ENCODE measurements around the gene MRGPRD.

MRGPRD gene

DNA sequence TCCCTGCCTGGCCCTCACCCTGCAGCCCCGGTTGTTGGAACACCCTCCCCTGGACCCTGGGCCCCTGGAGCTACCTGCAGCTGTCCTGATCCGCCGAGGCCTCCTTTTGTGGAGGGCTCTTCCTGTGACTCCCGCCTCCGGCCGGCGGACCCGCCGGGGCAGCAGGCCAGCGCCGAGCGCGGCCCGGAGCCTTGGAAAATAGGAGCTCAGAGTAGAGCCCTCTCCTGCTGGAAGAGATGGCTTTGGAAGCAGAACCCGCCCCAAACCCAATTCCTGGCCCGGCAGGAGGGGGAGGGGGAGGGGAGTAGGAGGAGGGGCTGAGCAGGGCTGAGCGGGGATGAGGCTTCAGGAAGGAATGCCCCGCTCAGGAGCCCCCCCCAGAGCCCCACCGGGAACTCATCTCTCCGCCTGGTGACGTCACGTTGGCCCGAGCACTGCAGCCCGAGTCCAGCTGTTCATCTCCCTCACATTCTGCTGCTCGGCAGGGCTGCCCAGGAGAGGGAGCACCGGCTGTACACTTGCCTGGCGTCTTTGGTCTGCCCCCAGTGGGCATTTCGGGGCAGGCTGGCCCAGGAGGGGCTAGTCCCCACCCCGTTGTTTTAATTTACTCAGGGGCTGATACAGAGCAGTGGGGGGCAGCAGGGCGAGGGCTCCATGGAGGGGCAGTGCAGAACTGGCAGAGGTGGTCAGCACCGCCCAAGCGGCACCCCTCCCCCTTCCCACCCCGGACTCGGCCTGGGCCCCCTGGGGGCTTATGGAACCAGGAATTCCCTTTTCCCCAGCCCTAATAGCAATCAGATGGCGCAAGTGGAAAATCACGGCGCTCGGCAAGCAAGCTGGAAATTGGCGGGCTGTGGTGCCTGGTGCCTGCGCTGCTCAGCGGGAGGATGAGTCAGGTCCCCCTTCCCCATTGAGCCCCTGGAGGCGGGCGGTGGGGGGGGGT lies 32.5 kb upstream of the MRGPRD start, which contains the start of gene MRGPRF:
TSS of gene MRGPRF (minus strand) at position 238 of the 943 bp plus-strand sequence. CDS start 3,345 bp downstream, outside the sequence.
- peak within 1 kb of the TSS in 3 of 5 donors; percentile 47 to 63 (median 58) for H3K9ac ChIP-seq (ENCODE audit: low read length in 5 of 5)

DNA sequence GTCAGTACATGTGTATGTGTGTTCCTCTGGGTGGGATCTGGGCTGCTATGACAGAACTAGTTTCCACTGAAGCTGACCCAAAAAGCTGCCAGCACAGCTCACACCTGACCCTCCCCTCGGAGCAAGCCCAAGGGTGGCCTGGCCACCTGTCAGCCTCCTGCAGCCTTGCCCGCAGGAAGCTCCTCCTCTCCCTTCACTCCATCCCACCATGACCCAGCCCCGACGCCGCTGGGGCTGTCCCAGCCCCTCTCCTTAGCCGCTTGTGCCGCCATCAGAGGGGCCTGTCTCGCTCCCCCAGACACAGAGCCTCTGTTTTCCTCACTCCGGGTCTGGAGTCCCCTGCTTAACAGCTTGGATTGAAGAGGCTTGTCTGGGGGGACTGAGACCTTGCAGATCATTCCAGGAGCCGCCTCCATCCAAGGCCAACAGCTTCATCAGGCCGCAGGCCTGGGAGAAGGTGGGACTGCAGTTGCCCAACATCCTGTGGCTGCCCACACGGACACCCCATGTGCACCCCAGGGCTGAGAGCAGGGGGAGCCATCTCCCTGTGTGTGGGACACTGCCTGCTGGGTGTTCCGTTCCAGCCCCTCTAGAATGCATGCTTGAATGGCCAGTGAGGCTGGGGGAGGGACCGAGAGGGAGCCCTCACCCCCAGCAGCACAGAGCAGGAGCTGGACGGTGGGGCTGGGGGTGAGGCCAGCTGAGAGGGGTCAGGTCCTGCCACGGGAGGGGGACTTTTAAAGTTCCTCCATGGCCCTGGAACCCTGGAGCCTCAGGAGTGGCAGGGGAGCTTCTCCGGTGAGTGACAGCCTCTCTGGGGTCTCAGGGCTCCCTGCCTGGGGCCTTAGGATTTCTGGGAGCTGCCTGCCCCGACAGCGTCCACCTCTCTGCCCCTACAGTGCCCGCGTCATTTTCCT lies 31.6 kb upstream of the MRGPRD start:
- Histone ChIP-seq H3K27me3 (ENCODE audit: control insufficient read depth in 5 of 5, insufficient read depth in 4 of 5, low read length in 5 of 5) (peaks cover 3 to 56% (median 7%) of the 10 kb centered on the region in 5 donors), H3K36me3 (ENCODE audit: control insufficient read depth in 5 of 5, insufficient read depth in 5 of 5, low read length in 5 of 5) (no peaks in the 10 kb centered on the region), H3K4me1 (ENCODE audit: control insufficient read depth in 5 of 5, insufficient read depth in 5 of 5, low read length in 5 of 5) (peaks cover 8 to 75% (median 70%) of the 10 kb centered on the region in 5 donors), H3K4me3 (ENCODE audit: low read depth in 1 of 5, low read length in 5 of 5) (peak overlapping the region; percentile 30 to 69 (median 63)), H3K27ac (ENCODE audit: low read depth, low read length) (peak overlapping the region; percentile 60), H3K9ac (ENCODE audit: low read length in 5 of 5) (peak overlapping the region in 3 of 5 donors; percentile 47 to 63 (median 58)), H3K9me3 (ENCODE audit: control insufficient read depth in 5 of 5, low read length in 5 of 5) (no peaks in the 10 kb centered on the region)

More for the DNA sequence above, 32.5 kb upstream of the MRGPRD start, which contains the start of gene MRGPRF:
- Histone ChIP-seq H3K4me1 (ENCODE audit: control insufficient read depth in 5 of 5, insufficient read depth in 5 of 5, low read length in 5 of 5) (peaks cover 6 to 66% (median 60%) of the 10 kb centered on the region in 5 donors), H3K27me3 (ENCODE audit: control insufficient read depth in 5 of 5, insufficient read depth in 4 of 5, low read length in 5 of 5) (peaks cover 3 to 56% (median 7%) of the 10 kb centered on the region in 5 donors), H3K4me3 (ENCODE audit: low read depth in 1 of 5, low read length in 5 of 5) (peak within 1 kb of the TSS in 4 of 5 donors; percentile 30 to 69 (median 64)), H3K36me3 (ENCODE audit: control insufficient read depth in 5 of 5, insufficient read depth in 5 of 5, low read length in 5 of 5) (no peaks in the 10 kb centered on the region), H3K9me3 (ENCODE audit: control insufficient read depth in 5 of 5, low read length in 5 of 5) (no peaks in the 10 kb centered on the region), H3K27ac (ENCODE audit: low read depth, low read length) (peak within 1 kb of the TSS; percentile 60)

DNA sequence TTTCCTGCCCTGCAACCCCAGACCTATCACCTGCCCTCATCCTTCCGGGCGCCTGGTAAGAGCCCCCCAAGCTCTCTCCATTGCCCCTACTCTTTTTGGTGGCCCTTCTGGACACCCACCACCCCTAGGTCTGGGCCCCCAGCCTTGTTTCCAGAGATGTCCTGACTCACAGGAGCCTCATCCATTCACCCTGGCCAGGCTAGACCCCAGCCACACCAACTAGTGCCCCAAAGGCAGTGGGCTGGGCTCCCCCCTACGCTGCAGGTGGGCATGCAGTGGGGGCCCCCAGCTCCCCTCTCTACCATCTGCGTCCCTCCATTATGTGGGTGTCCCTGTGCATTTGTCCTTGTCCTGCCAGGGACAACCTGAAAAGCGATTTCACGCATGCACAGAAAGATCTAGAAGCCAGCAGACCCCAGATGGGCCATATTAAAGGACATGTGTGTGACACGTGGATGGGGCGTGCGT lies 30.9 kb upstream of the MRGPRD start:
- peak overlapping the region; percentile 60 for H3K27ac ChIP-seq (ENCODE audit: low read depth, low read length)
- peak overlapping the region in 3 of 5 donors; percentile 47 to 66 (median 58) for H3K9ac ChIP-seq (ENCODE audit: low read length in 5 of 5)
- H3K36me3 ChIP-seq (ENCODE audit: control insufficient read depth in 5 of 5, insufficient read depth in 5 of 5, low read length in 5 of 5), result no peaks in the 10 kb centered on the region
- peak overlapping the region; percentile 43 to 69 (median 63) for H3K4me3 ChIP-seq (ENCODE audit: low read depth in 1 of 5, low read length in 5 of 5)
- no peaks in the 10 kb centered on the region for H3K9me3 ChIP-seq (ENCODE audit: control insufficient read depth in 5 of 5, low read length in 5 of 5)
- H3K27me3 ChIP-seq (ENCODE audit: control insufficient read depth in 5 of 5, insufficient read depth in 4 of 5, low read length in 5 of 5), result peaks cover 3 to 56% (median 7%) of the 10 kb centered on the region in 5 donors
- peaks cover 8 to 80% (median 72%) of the 10 kb centered on the region in 5 donors for H3K4me1 ChIP-seq (ENCODE audit: control insufficient read depth in 5 of 5, insufficient read depth in 5 of 5, low read length in 5 of 5)

DNA sequence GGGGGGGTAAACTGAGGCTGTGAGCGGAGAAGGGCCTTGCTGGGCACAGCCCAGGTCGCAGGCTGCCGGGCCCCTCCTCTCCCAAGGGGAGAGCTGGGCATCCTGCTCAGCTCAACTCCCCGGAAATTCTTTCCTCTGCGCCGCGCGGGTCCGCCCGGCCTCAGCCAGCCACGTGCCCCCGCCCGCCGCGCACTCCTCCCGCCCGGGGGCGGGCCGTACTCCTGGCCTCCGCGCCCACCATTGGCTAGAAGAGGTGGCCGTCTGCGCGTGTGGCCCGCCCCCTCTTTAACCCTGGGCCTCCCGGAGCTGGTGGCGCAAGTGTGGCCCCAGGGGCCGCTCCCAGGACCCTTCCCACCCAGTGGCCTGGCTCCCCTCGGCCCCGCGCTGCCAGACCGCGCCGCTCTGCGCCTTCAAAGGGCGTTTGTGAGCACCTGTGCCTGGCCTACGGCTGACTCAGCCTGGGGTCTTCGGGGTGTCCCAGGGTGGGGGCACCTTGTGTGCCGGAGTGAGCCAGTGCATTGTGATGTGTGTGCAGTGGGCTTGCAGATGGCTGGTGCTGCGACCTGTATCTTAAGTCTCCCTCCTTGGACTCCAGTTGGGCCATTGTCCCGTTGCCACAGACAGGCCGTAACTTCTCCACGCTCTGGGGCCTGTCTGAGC lies 30.3 kb upstream of the MRGPRD start:
- peak overlapping the region; percentile 49 to 69 (median 63) for H3K4me3 ChIP-seq (ENCODE audit: low read depth in 1 of 5, low read length in 5 of 5)
- H3K4me1 ChIP-seq (ENCODE audit: control insufficient read depth in 5 of 5, insufficient read depth in 5 of 5, low read length in 5 of 5), result peaks cover 8 to 80% (median 72%) of the 10 kb centered on the region in 5 donors
- peaks cover 3 to 53% (median 7%) of the 10 kb centered on the region in 5 donors for H3K27me3 ChIP-seq (ENCODE audit: control insufficient read depth in 5 of 5, insufficient read depth in 4 of 5, low read length in 5 of 5)
- H3K9me3 ChIP-seq (ENCODE audit: control insufficient read depth in 5 of 5, low read length in 5 of 5), result no peaks in the 10 kb centered on the region
- no peaks in the 10 kb centered on the region for H3K36me3 ChIP-seq (ENCODE audit: control insufficient read depth in 5 of 5, insufficient read depth in 5 of 5, low read length in 5 of 5)
- peak overlapping the region in 2 of 5 donors; percentile 51 to 66 for H3K9ac ChIP-seq (ENCODE audit: low read length in 5 of 5)
- peak overlapping the region; percentile 60 for H3K27ac ChIP-seq (ENCODE audit: low read depth, low read length)

DNA sequence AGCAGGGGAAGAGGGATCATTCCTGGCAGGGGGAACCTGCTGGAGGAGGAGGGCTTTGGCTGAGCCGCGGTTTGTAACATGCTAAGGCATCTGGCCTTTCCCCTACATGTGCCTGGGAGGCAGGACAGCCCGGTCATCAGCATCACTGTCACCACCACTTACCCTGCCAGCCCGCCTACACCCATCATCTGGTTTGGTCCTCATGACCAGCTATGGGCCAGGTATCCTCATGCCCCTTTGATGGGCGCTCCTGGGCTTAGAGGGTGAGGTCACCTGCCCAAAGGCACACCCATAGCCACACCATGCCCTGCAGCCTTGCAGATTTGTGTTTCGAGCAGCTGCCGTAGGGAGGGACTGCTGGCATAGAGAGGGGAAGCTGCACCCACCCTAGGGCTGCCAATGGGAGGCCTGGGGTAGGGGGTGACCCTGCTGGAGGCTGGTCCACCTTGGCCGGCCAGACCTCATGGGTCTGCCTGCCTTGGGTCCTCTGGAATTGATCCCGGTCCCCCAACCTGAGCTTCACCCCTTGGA lies 29.6 kb upstream of the MRGPRD start:
- Histone ChIP-seq H3K9ac (ENCODE audit: low read length in 5 of 5) (peak overlapping the region in 3 of 5 donors; percentile 20 to 51 (median 23)), H3K36me3 (ENCODE audit: control insufficient read depth in 5 of 5, insufficient read depth in 5 of 5, low read length in 5 of 5) (peaks cover 0 to 7% (median 2%) of the 10 kb centered on the region in 5 donors), H3K9me3 (ENCODE audit: control insufficient read depth in 5 of 5, low read length in 5 of 5) (no peaks in the 10 kb centered on the region), H3K27me3 (ENCODE audit: control insufficient read depth in 5 of 5, insufficient read depth in 4 of 5, low read length in 5 of 5) (peaks cover 3 to 54% (median 7%) of the 10 kb centered on the region in 5 donors), H3K4me3 (ENCODE audit: low read depth in 1 of 5, low read length in 5 of 5) (peak overlapping the region; percentile 5 to 69 (median 63)), H3K27ac (ENCODE audit: low read depth, low read length) (peak overlapping the region; percentile 60), H3K4me1 (ENCODE audit: control insufficient read depth in 5 of 5, insufficient read depth in 5 of 5, low read length in 5 of 5) (peaks cover 8 to 80% (median 72%) of the 10 kb centered on the region in 5 donors)

DNA sequence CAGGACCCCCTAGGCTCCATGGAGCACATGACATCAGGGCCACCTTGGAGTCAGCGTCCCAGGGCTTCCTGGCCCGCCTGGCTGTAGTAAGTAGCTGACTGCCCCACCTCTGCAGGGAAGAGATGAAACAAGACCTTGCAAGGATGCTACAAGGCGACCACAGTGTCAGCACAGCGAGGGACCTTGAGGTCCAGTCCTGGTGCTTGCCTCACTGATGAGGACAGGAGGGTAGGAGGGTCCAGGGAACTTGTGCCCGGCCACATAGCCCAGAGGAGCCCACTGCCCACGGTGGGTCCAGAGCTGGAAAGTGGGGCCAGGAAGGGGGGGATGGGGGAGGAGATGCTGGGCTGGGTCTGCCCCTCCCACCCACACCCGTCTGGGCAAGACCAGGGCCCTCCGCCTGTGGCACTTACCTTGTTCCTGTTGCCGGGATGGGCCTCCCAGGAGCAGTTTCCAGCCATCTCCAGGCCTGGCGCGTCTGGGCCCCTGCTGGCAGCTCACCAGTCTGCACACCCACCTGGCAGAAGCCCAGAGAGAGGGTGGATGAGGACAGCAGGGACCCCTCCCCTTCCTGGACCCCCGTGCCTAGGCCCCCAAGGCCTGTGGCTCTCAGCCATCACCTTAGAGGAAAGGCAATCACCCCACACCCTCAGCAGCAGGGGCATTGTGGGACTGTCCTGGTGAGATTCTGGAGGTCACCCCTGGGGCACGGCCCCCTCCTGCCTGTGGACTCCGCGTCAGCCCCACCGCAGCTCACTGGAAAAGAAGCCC lies 28.8 kb upstream of the MRGPRD start:
- H3K27me3 ChIP-seq (ENCODE audit: control insufficient read depth in 5 of 5, insufficient read depth in 4 of 5, low read length in 5 of 5), result peaks cover 3 to 46% (median 7%) of the 10 kb centered on the region in 5 donors
- peak overlapping the region in 1 of 5 donors; percentile 69 for H3K4me3 ChIP-seq (ENCODE audit: low read depth in 1 of 5, low read length in 5 of 5)
- H3K27ac ChIP-seq (ENCODE audit: low read depth, low read length), result peak overlapping the region; percentile 60
- peak overlapping the region in 3 of 5 donors; percentile 6 to 23 (median 20) for H3K9ac ChIP-seq (ENCODE audit: low read length in 5 of 5)
- H3K4me1 ChIP-seq (ENCODE audit: control insufficient read depth in 5 of 5, insufficient read depth in 5 of 5, low read length in 5 of 5), result peaks cover 8 to 78% (median 68%) of the 10 kb centered on the region in 5 donors
- H3K9me3 ChIP-seq (ENCODE audit: control insufficient read depth in 5 of 5, low read length in 5 of 5), result no peaks in the 10 kb centered on the region
- peaks cover 0 to 15% (median 4%) of the 10 kb centered on the region in 5 donors for H3K36me3 ChIP-seq (ENCODE audit: control insufficient read depth in 5 of 5, insufficient read depth in 5 of 5, low read length in 5 of 5)

DNA sequence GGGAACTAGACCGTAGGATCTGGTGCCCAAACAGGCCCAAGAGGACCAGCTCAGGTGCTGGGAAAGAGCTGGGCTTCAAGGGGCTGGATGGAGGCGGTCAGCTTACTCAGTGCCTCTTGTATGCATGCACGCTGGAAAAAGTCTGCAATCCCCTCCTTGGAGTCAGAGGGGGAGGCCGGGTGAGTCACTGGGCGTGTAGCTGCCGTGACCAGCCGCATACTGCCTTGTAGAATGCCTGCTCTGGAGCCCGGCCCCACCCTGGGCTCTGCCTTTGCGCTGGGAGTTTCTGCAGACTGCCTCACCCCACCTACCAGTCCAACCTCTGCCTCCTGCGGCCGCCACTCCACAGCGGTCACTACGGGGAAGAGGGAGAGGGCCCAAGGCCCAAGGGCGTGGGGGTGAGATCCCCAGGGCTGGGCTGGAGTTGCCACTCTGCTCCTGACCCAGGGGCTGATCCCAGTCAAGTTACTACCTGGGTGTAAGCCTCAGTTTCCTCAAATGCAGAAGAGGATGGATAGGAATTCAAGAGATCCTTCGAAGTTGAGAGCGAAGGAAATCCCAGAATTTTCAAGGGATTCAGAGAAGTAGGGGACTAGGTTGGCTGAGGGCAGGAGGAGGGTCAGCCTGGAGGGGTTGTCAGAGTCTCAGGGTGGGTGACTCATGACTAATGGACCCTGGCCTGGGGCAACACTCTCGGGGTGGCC lies 28.1 kb upstream of the MRGPRD start:
- Histone ChIP-seq H3K4me1 (ENCODE audit: control insufficient read depth in 5 of 5, insufficient read depth in 5 of 5, low read length in 5 of 5) (peaks cover 6 to 70% (median 61%) of the 10 kb centered on the region in 5 donors), H3K36me3 (ENCODE audit: control insufficient read depth in 5 of 5, insufficient read depth in 5 of 5, low read length in 5 of 5) (peaks cover 0 to 22% (median 4%) of the 10 kb centered on the region in 5 donors), H3K4me3 (ENCODE audit: low read depth in 1 of 5, low read length in 5 of 5) (no peak overlapping the region), H3K27me3 (ENCODE audit: control insufficient read depth in 5 of 5, insufficient read depth in 4 of 5, low read length in 5 of 5) (peaks cover 0 to 38% (median 7%) of the 10 kb centered on the region in 5 donors), H3K9me3 (ENCODE audit: control insufficient read depth in 5 of 5, low read length in 5 of 5) (no peaks in the 10 kb centered on the region), H3K27ac (ENCODE audit: low read depth, low read length) (peak overlapping the region; percentile 61), H3K9ac (ENCODE audit: low read length in 5 of 5) (peak overlapping the region in 1 of 5 donors; percentile 42)

DNA sequence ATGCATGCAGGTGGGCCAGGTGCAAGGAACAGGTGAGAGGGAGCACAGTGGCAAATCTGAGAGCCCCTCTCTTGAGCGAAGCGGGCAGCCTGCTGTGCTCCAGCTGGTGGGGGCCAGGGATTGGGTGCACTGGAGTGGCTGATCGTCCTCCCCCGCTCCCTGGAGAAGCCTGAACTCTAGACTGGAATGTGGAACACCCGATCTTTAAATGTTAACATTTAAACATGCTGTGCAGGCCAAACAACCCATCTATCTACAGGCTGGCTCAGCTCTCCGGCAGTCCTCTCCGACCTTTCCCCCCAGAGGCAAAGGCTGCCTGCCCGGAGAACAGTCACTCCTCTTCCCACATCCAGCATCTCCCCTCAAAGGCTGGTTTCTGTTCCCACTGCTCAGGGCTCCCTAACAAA lies 27.2 kb upstream of the MRGPRD start:
- Histone ChIP-seq H3K9me3 (ENCODE audit: control insufficient read depth in 5 of 5, low read length in 5 of 5) (no peaks in the 10 kb centered on the region), H3K9ac (ENCODE audit: low read length in 5 of 5) (peak overlapping the region in 1 of 5 donors; percentile 5), H3K4me3 (ENCODE audit: low read depth in 1 of 5, low read length in 5 of 5) (no peak overlapping the region), H3K27ac (ENCODE audit: low read depth, low read length) (peak overlapping the region; percentile 61), H3K4me1 (ENCODE audit: control insufficient read depth in 5 of 5, insufficient read depth in 5 of 5, low read length in 5 of 5) (peaks cover 6 to 61% (median 54%) of the 10 kb centered on the region in 5 donors), H3K36me3 (ENCODE audit: control insufficient read depth in 5 of 5, insufficient read depth in 5 of 5, low read length in 5 of 5) (peaks cover 0 to 31% (median 4%) of the 10 kb centered on the region in 5 donors), H3K27me3 (ENCODE audit: control insufficient read depth in 5 of 5, insufficient read depth in 4 of 5, low read length in 5 of 5) (peaks cover 0 to 29% (median 7%) of the 10 kb centered on the region in 5 donors)

Data from subcutaneous abdominal adipose tissue (tissue), 5 donors.